ENCODE data around the gene MRPS27.

DNA sequence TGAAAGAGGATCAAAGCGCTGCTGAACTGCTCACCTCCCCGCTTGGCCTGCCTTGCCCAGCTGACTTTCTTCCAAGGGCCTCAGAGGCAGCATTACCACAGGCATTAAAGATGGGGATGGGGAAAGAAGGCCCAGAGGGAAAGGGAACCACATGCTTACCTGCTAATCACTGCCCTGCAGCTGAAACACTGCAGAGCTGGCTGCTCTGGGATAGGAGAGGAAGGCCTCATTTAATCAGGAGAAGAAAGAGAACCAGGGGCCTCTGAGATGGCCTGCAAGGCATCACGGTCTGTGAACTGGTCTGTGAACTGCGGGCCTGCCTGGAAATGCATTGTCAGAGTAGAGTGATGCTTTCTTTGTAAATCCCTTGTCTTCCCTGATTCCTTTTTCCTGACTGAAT is 44.9 kb upstream of the MRPS27 start:
- TF ChIP-seq, protein P1, sequence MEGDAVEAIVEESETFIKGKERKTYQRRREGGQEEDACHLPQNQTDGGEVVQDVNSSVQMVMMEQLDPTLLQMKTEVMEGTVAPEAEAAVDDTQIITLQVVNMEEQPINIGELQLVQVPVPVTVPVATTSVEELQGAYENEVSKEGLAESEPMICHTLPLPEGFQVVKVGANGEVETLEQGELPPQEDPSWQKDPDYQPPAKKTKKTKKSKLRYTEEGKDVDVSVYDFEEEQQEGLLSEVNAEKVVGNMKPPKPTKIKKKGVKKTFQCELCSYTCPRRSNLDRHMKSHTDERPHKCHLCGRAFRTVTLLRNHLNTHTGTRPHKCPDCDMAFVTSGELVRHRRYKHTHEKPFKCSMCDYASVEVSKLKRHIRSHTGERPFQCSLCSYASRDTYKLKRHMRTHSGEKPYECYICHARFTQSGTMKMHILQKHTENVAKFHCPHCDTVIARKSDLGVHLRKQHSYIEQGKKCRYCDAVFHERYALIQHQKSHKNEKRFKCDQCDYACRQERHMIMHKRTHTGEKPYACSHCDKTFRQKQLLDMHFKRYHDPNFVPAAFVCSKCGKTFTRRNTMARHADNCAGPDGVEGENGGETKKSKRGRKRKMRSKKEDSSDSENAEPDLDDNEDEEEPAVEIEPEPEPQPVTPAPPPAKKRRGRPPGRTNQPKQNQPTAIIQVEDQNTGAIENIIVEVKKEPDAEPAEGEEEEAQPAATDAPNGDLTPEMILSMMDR (IDR thresholded peaks at IDR 0.05), result no peak
- no peak for TF ChIP-seq POLR2A (IDR thresholded peaks at IDR 0.05)
- TF ChIP-seq POLR2AphosphoS5 (IDR thresholded peaks at IDR 0.05), result no peak

Data from stomach (tissue), 4 donors.